Activated naive CD4-positive, alpha-beta T cell treated with anti-CD3 and anti-CD28 coated beads for 36 hours (primary cell): Measurements from ENCODE around the gene TRIM34. TPM values are rescaled to one million over a fixed set of nuclear protein-coding genes. Genes with fewer than 3 reads are reported as not detected.
A peak's percentile ranks its signal among the peaks of the same experiment; 100 is the strongest.
"Not testable (repeated sequence)": the region's sequence is repeated elsewhere in the genome, so short reads cannot be mapped to it uniquely, and the experiment has no call there.

Source experiments
- CTCF ChIA-PET: fragments of 350-600 bp; sonication (Branson Sonifier 250); formaldehyde crosslinking; loops from one replicate; lab custom pipeline; 2021; ENCODE audit warnings: antibody characterized with exemption; lab: Charles Lee
- DNase-seq: peaks from one replicate; pipeline ENCODE4 v3.0.0-alpha.2; 2020
- H3K27ac Mint-ChIP-seq: one replicate; pipeline ENCODE4 v1.8.0; 2021; ENCODE audit warnings: mild to moderate bottlenecking, mixed read lengths
- H3K27me3 Mint-ChIP-seq: one replicate; pipeline ENCODE4 v1.8.0; 2021; ENCODE audit warnings: low read depth, mixed read lengths
- H3K36me3 Mint-ChIP-seq: one replicate; pipeline ENCODE4 v1.8.0; 2021; ENCODE audit warnings: low read depth, mixed read lengths
- H3K4me1 Mint-ChIP-seq: one replicate; pipeline ENCODE4 v1.8.0; 2021; ENCODE audit warnings: low read depth, mixed read lengths
- H3K4me3 Mint-ChIP-seq: one replicate; pipeline ENCODE4 v1.8.0; 2021; ENCODE audit warnings: mild to moderate bottlenecking, moderate library complexity, mixed read lengths
- H3K9me3 Mint-ChIP-seq: one replicate; pipeline ENCODE4 v1.8.0; 2021; ENCODE audit warnings: mixed read lengths
- intact Hi-C: fragments of 100-400 bp; cut with micrococcal nuclease; formaldehyde crosslinking; loops from one replicate; pipeline ENCODE4 v1.15.1; 2023
- total RNA-seq, 2 experiments: library from RNA; stranded (reverse); gene quantifications; one replicate each; pipeline ENCODE4 v1.2.3, GENCODE V29; 2021

Gene TRIM34
- total RNA-seq, 2 experiments from 2014 or later: 12.8 to 12.9 TPM

DNA sequence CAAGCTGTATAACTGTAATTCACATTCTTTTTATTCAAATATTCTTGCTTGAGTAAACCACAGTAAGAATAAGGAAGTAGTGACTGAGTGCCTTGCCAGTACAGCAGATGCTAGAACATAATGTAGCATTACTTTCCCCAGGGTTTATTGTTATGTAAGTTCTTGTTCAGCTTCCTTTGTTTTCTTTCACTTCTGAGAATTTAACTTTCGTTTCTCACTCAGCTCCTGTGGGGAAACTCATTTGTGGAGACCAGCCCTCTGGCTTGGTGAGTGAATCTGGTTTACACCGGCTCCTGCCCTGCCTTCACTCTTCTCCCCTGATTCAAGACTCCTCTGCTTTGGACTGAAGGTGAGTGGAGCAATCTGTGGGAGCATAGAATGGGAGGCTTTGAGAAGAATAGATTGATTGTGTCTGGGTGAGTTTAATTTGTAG is 64.8 kb downstream of the TRIM34 start, which contains the start of gene TRIM22:
Gene TRIM22, plus strand, starts transcription at position 240 of the 433 bp plus-strand sequence. CDS start 6,443 bp downstream, outside the sequence.
- peak; percentile 79 for DNase-seq
- Mint-ChIP-seq H3K36me3 (peaks cover 36% of the 10 kb centered on the region), H3K4me1 (peaks cover 48% of the 10 kb centered on the region), H3K27me3 (no peaks in the 10 kb centered on the region), H3K27ac (peak within 1 kb of the TSS; percentile 98), H3K9me3 (no peaks in the 10 kb centered on the region), H3K4me3 (peak within 1 kb of the TSS; percentile 92)
- intact Hi-C loops: loop anchor here (1.0 to 5.0 kb wide), 9 partner anchors 64 to 1847 kb away; partner anchors contain the start of genes APBB1, ARFIP2, MRPL17 and RHOG
- CTCF ChIA-PET: interaction anchor here (0.8 to 1.2 kb wide), 2 partner anchors 120 to 213 kb away, joined by 3 read pairs; no protein-coding TSS in a partner anchor

- intact Hi-C loops: no loop called here
- peaks cover 40% of the 10 kb centered on the region for H3K36me3 Mint-ChIP-seq
- peak overlapping the region; percentile 92 for H3K4me3 Mint-ChIP-seq
- CTCF ChIA-PET: no interaction called here
- peaks cover 51% of the 10 kb centered on the region for H3K4me1 Mint-ChIP-seq
- peak; percentile 33 for DNase-seq
- H3K9me3 Mint-ChIP-seq: no peaks in the 10 kb centered on the region
- H3K27me3 Mint-ChIP-seq: no peaks in the 10 kb centered on the region
- peak overlapping the region; percentile 98 for H3K27ac Mint-ChIP-seq
Observed at GRCh38 chr11:5690216-5690615, 65.4 kb downstream of the TRIM34 start.

- H3K27ac Mint-ChIP-seq: peak overlapping the region; percentile 98
- H3K4me3 Mint-ChIP-seq: peak overlapping the region; percentile 92
- intact Hi-C loops: loop anchor here (1.0 kb wide), 1 partner anchor 11 kb away; no protein-coding TSS in a partner anchor
- peaks cover 50% of the 10 kb centered on the region for H3K4me1 Mint-ChIP-seq
- H3K9me3 Mint-ChIP-seq: no peaks in the 10 kb centered on the region
- H3K27me3 Mint-ChIP-seq: no peaks in the 10 kb centered on the region
- CTCF ChIA-PET: interaction anchor here (1.0 to 2.0 kb wide), 2 partner anchors 20 to 22 kb away, joined by 3 to 5 read pairs; no protein-coding TSS in a partner anchor
- peaks cover 40% of the 10 kb centered on the region for H3K36me3 Mint-ChIP-seq
- DNase-seq: peak; percentile 22
Observed at GRCh38 chr11:5690736-5691135, 65.9 kb downstream of the TRIM34 start.

- CTCF ChIA-PET: interaction anchor here (1.0 to 2.0 kb wide), 2 partner anchors 20 to 21 kb away, joined by 3 to 5 read pairs; no protein-coding TSS in a partner anchor
- Mint-ChIP-seq H3K36me3 (peaks cover 46% of the 10 kb centered on the region), H3K27ac (peak overlapping the region; percentile 98), H3K4me3 (peak overlapping the region; percentile 92), H3K4me1 (peaks cover 52% of the 10 kb centered on the region)
- H3K9me3 Mint-ChIP-seq, H3K27me3 Mint-ChIP-seq, DNase-seq: not testable (repeated sequence)
- intact Hi-C loops: loop anchor here (1.0 kb wide), 1 partner anchor 10 kb away; no protein-coding TSS in a partner anchor
Observed at GRCh38 chr11:5691238-5691963, 66.6 kb downstream of the TRIM34 start.

GRCh38 chr11:5691964-5692361 is 67.2 kb downstream of the TRIM34 start:
- intact Hi-C loops: loop anchor here (1.0 kb wide), 1 partner anchor 9 kb away; no protein-coding TSS in a partner anchor
- Mint-ChIP-seq H3K27me3 (no peaks in the 10 kb centered on the region), H3K9me3 (no peaks in the 10 kb centered on the region), H3K36me3 (peaks cover 51% of the 10 kb centered on the region), H3K4me1 (peaks cover 55% of the 10 kb centered on the region), H3K27ac (peak overlapping the region; percentile 98), H3K4me3 (peak overlapping the region; percentile 92)
- CTCF ChIA-PET: interaction anchor here (1.0 to 2.0 kb wide), 2 partner anchors 19 to 20 kb away, joined by 3 to 5 read pairs; no protein-coding TSS in a partner anchor
- no peak for DNase-seq

Other genes with a start within 250 kb of the TRIM34 start
- gene OR51M1, start 241.2 kb upstream of the TRIM34 start, total RNA-seq: not detected
- not detected for gene OR51Q1, start 202.9 kb upstream of the TRIM34 start, total RNA-seq
- not detected for gene OR51I1, start 183.5 kb upstream of the TRIM34 start, total RNA-seq
- gene OR51I2, start 175.7 kb upstream of the TRIM34 start, total RNA-seq: not detected
- not detected for gene OR52D1, start 136.3 kb upstream of the TRIM34 start, total RNA-seq
- gene UBQLN3, start 115.0 kb upstream of the TRIM34 start, total RNA-seq: not detected
- gene UBQLNL, start 108.3 kb upstream of the TRIM34 start, total RNA-seq: under 1 TPM; 0.15 to 0.26 TPM
- gene OR52H1, start 76.5 kb upstream of the TRIM34 start, total RNA-seq: not detected
- not detected for gene OR52B6, start 44.1 kb upstream of the TRIM34 start, total RNA-seq
- 1 to 10 TPM; 2.1 to 2.6 TPM for gene TRIM6, start 28.4 kb upstream of the TRIM34 start, total RNA-seq
- 10 to 100 TPM; 37.2 to 38.0 TPM for gene TRIM5, start 60.1 kb downstream of the TRIM34 start, total RNA-seq
- 100 to 1,000 TPM; 280 to 292 TPM for gene TRIM22, start 64.8 kb downstream of the TRIM34 start, total RNA-seq
- gene OR56B1, start 111.4 kb downstream of the TRIM34 start, total RNA-seq: under 1 TPM in 1 of 2 experiments, not detected in 1; 0.20 TPM
- gene OR52N4, start 129.2 kb downstream of the TRIM34 start, total RNA-seq: under 1 TPM; 0.74 to 0.99 TPM
- not detected for gene OR52N5, start 158.4 kb downstream of the TRIM34 start, total RNA-seq
- under 1 TPM; 0.07 to 0.15 TPM for gene OR52N1, start 166.3 kb downstream of the TRIM34 start, total RNA-seq
- gene OR52N2, start 183.9 kb downstream of the TRIM34 start, total RNA-seq: not detected
- gene OR52E6, start 216.9 kb downstream of the TRIM34 start, total RNA-seq: not detected
- not detected for gene OR52E8, start 232.7 kb downstream of the TRIM34 start, total RNA-seq